Embryonic facial prominence (tissue), 1 donor: ENCODE measurements around the gene MDN1.
A peak's percentile ranks its signal among the peaks of the same experiment; 100 is the strongest.
"Not testable (repeated sequence)": the region's sequence is repeated elsewhere in the genome, so short reads cannot be mapped to it uniquely, and the experiment has no call there.

Experiments used
- DNase-seq: peaks from one replicate; pipeline ENCODE4 v3.0.0-alpha.2; 2016; ENCODE audit errors: extremely low spot score

MDN1 gene

GRCh38 chr6:89649682-89650081 is 169.9 kb downstream of the MDN1 start:
- no peak for DNase-seq

- DNase-seq: no peak
Observed at GRCh38 chr6:89644864-89645263, 174.7 kb downstream of the MDN1 start.

GRCh38 chr6:89643406-89643805 is 176.2 kb downstream of the MDN1 start:
- DNase-seq: no peak

GRCh38 chr6:89642956-89643355 is 176.6 kb downstream of the MDN1 start:
- no peak for DNase-seq

- DNase-seq: not testable (repeated sequence)
Observed at GRCh38 chr6:89641581-89641980, 178.0 kb downstream of the MDN1 start.

- no peak for DNase-seq
Observed at GRCh38 chr6:89640804-89641203, 178.8 kb downstream of the MDN1 start.

GRCh38 chr6:89638320-89639195 is 181.0 kb downstream of the MDN1 start, which contains the start of gene LYRM2:
TSS of gene LYRM2 (minus strand) at chr6:89638747. CDS start at chr6:89638716, 31 bp downstream.
- DNase-seq: peak; percentile 77

- no peak for DNase-seq
Observed at GRCh38 chr6:89637960-89638319, 181.7 kb downstream of the MDN1 start.

GRCh38 chr6:89636412-89636811 is 183.2 kb downstream of the MDN1 start:
- not testable (repeated sequence) for DNase-seq

- DNase-seq: no peak
Observed at GRCh38 chr6:89630488-89630887, 189.1 kb downstream of the MDN1 start.

- no peak for DNase-seq
Observed at GRCh38 chr6:89623749-89624148, 195.8 kb downstream of the MDN1 start.

- no peak for DNase-seq
Observed at GRCh38 chr6:89619567-89619966, 200.0 kb downstream of the MDN1 start.

- no peak for DNase-seq
Observed at GRCh38 chr6:89618026-89618425, 201.6 kb downstream of the MDN1 start.

GRCh38 chr6:89616531-89616930 is 203.1 kb downstream of the MDN1 start:
- no peak for DNase-seq

- no peak for DNase-seq
Observed at GRCh38 chr6:89615882-89616281, 203.7 kb downstream of the MDN1 start.

- DNase-seq: no peak
Observed at GRCh38 chr6:89613790-89614189, 205.8 kb downstream of the MDN1 start.

- no peak for DNase-seq
Observed at GRCh38 chr6:89612121-89612520, 207.5 kb downstream of the MDN1 start.

GRCh38 chr6:89611666-89612065 is 207.9 kb downstream of the MDN1 start:
- DNase-seq: no peak

GRCh38 chr6:89610149-89610642 is 209.4 kb downstream of the MDN1 start:
- DNase-seq: no peak

- DNase-seq: no peak
Observed at GRCh38 chr6:89605861-89606260, 213.7 kb downstream of the MDN1 start.

- DNase-seq: no peak
Observed at GRCh38 chr6:89604653-89605052, 214.9 kb downstream of the MDN1 start.

GRCh38 chr6:89602166-89602565 is 217.4 kb downstream of the MDN1 start:
- no peak for DNase-seq

GRCh38 chr6:89599727-89600126 is 219.9 kb downstream of the MDN1 start:
- no peak for DNase-seq
